ENCODE measurements around the gene ZNRF2.

Gene ZNRF2

GRCh38 chr7:30284298-30285066 is at the start of gene ZNRF2:
Gene ZNRF2, plus strand, starts transcription at chr7:30284597. Its CDS starts 761 bp downstream, at chr7:30285358.
- DNase-seq, result peak; percentile 99

GRCh38 chr7:30237271-30237695 is 47.1 kb upstream of the ZNRF2 start:
- DNase-seq, result peak; percentile 76

GRCh38 chr7:30238721-30239441 is 45.5 kb upstream of the ZNRF2 start:
- DNase-seq, result peak; percentile 87

GRCh38 chr7:30240106-30240800 is 44.1 kb upstream of the ZNRF2 start:
- DNase-seq, result no peak

- no peak for DNase-seq
These were observed 42.6 kb upstream of the ZNRF2 start for GRCh38 chr7:30241767-30242166.

- no peak for DNase-seq
These were observed 40.1 kb upstream of the ZNRF2 start for GRCh38 chr7:30244340-30244739.

GRCh38 chr7:30245913-30246312 is 38.5 kb upstream of the ZNRF2 start:
- no peak for DNase-seq

- DNase-seq, result no peak
These were observed 38.0 kb upstream of the ZNRF2 start for GRCh38 chr7:30246392-30246791.

GRCh38 chr7:30247541-30248401 is 36.6 kb upstream of the ZNRF2 start:
- DNase-seq, result peak; percentile 27

GRCh38 chr7:30249316-30249715 is 35.1 kb upstream of the ZNRF2 start:
- DNase-seq, result no peak

GRCh38 chr7:30249986-30250774 is 34.2 kb upstream of the ZNRF2 start:
- no peak for DNase-seq

- DNase-seq, result no peak
These were observed 32.6 kb upstream of the ZNRF2 start for GRCh38 chr7:30251708-30252329.

GRCh38 chr7:30252885-30253795 is 31.3 kb upstream of the ZNRF2 start:
- DNase-seq, result peak; percentile 43

GRCh38 chr7:30253796-30254165 is 30.6 kb upstream of the ZNRF2 start:
- DNase-seq, result no peak

GRCh38 chr7:30254248-30254647 is 30.1 kb upstream of the ZNRF2 start:
- no peak for DNase-seq

- no peak for DNase-seq
These were observed 29.7 kb upstream of the ZNRF2 start for GRCh38 chr7:30254717-30255063.

- DNase-seq, result no peak
These were observed 29.2 kb upstream of the ZNRF2 start for GRCh38 chr7:30255064-30255769.

- DNase-seq, result no peak
These were observed 28.0 kb upstream of the ZNRF2 start for GRCh38 chr7:30256349-30256858.

GRCh38 chr7:30260246-30260768 is 24.1 kb upstream of the ZNRF2 start:
- DNase-seq, result no peak

All from NCI-H2029 (cell line).